Retina (tissue), 1 donor: ENCODE data around the gene ACTA2.

ENCODE experiments used
- DNase-seq: peaks from one replicate; pipeline ENCODE4 v3.0.0-alpha.2; 2016

ACTA2 gene

DNA sequence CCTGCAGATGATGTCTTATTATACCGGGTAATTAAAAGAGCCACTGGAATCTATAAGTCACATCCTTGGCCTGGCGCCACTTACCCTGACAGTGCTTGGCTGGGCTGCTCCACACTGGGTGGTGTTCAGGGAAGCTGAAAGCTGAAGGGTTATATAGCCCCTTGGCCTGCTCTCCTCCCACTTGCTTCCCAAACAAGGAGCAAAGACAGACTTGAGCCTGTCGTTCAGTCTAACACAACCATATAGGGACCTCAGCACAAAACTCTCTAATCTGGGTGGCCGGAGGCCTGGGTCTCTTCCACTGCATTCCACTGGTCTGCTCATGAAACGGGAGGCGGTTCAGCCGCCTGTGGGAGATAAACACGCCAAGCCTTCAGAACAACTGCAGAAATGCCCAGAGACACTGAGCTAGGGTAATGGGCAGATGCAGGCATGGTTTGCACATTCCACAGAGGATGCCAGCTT, at the start of gene ACTA2:
Gene ACTA2 (minus strand): TSS at position 127 of the 465 bp plus-strand sequence. CDS start 3,843 bp downstream, outside the sequence.
- no peak for DNase-seq

DNA sequence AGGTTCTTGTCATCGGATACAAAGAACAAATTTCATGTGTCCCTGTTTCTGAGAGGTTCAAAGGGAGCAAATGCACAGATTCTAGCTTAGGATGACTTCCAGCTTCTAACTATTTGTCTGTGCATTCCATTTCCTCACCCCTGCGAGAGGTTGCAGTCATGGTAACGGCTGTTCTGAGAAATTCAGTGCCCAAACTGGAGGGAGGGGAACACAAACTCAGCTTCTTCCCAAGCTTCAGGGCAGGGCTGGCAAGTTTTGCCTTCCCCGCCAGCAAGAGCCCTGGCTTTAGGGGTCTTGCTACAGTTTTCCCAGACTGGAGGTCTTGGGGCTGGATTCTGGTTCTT, 49.1 kb upstream of the ACTA2 start:
- DNase-seq: peak; percentile 18

GRCh38 chr10:89001024-89001728, 48.6 kb upstream of the ACTA2 start:
- DNase-seq: no peak

DNA sequence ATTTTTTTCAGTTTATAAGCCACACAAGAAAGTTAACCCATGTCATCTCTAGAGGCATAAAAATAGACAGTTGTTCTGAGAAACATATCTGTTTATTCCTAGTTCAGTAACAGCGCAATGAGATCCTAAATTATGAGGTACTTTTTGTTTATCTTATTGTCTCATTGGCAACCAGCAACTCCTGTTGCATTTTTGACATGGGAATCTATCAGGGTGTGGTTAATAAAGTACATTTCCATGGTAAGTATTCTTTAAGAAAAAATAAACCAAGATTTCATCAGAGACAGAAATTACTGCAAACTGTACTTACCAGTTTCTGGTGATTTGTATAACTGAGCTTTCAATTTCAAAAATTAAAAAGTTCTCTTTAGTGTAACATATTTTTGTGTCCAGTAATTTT, 47.1 kb upstream of the ACTA2 start:
- no peak for DNase-seq

- no peak for DNase-seq
Measured at GRCh38 chr10:88996927-88997326, 44.4 kb upstream of the ACTA2 start.

GRCh38 chr10:88995156-88995876, 42.7 kb upstream of the ACTA2 start:
- no peak for DNase-seq

- DNase-seq: no peak
Measured at GRCh38 chr10:88994019-88994418, 41.4 kb upstream of the ACTA2 start.

- DNase-seq: no peak
Measured at GRCh38 chr10:88992921-88993524, 40.5 kb upstream of the ACTA2 start.

GRCh38 chr10:88991899-88992320, 39.3 kb upstream of the ACTA2 start:
- no peak for DNase-seq

DNA sequence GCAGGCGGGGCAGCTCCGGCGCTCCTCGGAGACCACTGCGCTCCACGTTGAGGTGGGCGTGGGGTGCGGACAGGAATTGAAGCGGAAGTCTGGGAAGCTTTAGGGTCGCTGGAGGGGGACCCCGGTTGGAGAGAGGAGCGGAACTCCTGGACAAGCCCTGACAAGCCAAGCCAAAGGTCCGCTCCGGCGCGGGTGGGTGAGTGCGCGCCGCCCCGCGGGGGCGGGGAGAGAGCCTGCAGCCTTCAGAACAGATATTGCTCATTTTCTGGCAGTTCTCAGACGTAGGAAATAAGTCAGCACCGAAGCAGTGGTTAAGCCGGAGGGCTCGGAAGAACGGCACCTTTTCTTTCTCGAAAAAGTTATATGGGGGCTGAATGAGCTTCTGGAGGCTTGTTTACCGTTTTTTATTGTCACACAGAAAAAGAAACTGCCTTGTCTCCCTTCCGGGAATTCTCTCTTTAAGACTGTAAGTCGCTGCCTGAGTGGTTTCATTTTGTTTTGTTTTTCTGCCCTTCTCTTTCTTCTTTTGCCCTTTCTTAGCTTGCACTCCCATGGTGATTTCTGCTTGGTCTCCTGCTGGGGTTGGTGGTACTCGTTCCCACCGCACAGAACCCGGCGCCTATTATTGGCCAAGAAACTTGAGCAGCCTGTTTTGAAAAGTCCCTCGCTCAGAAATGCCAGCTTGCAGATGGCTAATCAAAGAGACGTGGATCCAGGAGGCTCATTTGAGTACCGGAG, 38.8 kb upstream of the ACTA2 start:
- no peak for DNase-seq

- DNase-seq: peak; percentile 84
Measured at GRCh38 chr10:88990384-88991160, 38.0 kb upstream of the ACTA2 start, which contains the start of gene FAS. Gene FAS, plus strand, starts transcription at chr10:88990798. Its CDS starts 79 bp downstream, at chr10:88990877.

GRCh38 chr10:88989824-88990383, 37.3 kb upstream of the ACTA2 start:
- DNase-seq: no peak

DNA sequence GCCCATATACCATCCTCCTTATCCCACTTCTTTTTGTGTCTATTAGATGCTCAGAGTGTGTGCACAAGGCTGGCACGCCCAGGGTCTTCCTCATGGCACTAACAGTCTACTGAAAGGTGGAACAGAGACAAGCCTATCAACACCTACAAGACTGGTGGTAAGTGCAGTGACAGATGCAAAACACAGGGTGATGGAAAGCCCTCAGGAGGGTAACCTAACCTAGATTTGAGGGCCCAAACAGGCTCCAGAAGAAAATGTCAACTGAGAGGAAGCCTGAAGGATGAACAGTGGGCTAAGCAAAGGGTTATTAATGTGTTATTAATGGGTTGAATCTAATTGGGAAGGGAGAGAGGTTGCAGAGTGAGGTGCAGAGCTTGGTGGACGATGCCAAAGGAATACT, 36.9 kb upstream of the ACTA2 start:
- DNase-seq: no peak

DNA sequence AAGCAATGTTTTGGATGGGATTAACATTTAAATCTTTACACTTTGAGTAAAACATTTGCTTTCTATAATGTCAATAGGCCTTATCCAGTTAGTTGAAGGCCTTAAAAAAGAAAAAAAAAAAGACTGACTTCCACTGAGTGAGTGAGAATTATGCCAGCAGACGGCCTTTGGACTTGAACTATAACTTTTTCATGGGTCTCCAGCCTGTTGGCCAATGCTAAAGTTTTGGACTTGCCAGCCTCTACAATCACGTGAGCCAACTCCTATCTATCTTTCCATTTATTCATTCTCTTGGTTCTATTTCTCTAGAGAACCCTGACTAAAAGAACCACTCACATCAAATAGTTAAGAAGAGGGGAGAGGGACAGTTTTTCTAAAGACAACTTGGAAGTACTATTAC, 35.3 kb upstream of the ACTA2 start:
- no peak for DNase-seq

DNA sequence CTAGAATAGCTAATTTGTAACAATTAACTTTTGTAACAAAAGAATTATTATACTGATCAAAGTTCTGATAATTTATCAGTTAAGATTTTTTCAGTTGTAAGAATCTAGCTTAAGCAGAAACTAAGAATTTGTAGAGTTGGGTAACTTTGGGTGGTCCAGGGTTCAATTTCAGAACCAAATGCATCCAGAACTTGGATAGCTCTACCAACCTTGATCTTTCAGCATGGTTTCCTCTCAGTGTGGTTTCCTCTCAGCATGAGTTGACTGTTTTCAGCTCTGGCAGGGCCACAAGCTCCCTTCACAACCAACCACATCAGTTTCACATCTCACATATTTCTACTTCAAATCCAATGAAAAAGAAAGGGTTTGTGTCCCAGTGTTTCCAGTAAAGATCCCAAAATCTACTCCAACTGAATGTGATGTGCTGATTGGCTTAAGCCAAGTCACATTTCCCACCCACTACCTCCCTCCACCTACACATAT, 34.7 kb upstream of the ACTA2 start:
- DNase-seq: no peak

GRCh38 chr10:88986549-88987242, 34.1 kb upstream of the ACTA2 start:
- no peak for DNase-seq

DNA sequence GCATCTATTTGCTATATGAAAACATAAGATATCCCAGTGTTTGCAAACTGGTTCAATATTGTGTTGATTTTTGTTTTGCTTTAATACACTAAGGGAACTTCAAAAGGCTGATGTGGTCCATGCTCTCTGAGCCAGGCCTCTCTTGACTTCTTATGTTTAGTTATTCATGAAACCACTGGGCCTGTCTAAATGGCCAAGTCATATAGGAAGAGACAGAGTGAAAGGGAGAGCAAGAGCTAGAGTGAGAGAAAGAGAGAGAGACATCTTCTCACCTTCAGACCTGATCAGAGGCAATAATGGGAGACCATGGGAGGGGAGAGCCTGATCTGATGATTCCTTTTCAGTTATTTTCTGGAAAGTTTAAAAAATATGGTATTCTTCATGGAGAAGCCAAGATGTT, 32.0 kb upstream of the ACTA2 start:
- DNase-seq: no peak

GRCh38 chr10:88983939-88984338, 31.4 kb upstream of the ACTA2 start:
- DNase-seq: no peak

DNA sequence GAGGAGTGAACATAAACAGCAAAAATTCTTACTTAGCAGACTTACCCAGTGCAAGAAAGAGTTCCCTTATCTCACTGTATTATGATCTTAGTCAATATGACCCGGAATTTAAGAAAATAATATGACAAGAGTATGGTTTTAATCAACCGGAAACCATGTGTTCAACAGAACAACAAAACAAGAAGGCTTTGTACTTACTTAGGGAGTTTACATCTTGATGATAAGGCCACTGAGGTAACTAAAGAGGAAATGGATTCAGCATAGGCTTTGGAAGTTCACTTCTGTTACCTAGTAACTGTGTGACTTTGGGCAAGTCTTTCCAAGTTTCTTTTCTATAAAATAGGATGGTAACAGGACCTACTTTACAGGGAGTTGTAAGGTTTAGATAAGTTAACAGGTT, 30.6 kb upstream of the ACTA2 start:
- DNase-seq: no peak

DNA sequence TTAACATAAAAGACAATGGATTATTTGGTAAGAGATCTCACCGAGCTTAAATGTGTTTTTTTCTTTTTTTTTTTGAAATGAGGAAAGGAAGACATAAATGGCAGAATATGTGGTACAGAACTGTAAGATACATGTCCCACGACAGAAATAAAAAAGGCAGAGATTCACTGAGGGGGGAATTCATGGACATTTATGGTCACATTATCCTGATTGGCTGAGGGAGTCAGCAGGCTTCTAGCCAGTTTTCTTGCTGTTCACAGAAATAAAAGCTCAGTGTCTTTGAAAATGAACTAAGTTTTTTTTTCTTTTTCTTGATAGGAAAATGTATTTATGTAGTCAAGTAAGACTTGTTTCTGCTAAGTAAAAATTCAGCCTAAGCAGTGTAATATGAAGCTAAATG, 29.8 kb upstream of the ACTA2 start:
- no peak for DNase-seq

- no peak for DNase-seq
Measured at GRCh38 chr10:88981435-88981834, 28.9 kb upstream of the ACTA2 start.
